ENCODE data around the gene ANKS1B. TPM values are rescaled to one million over a fixed set of nuclear protein-coding genes. Genes with fewer than 3 reads are reported as not detected.

Gene ANKS1B
- total RNA-seq, 1 experiment from 2014 or later, result 0.61 TPM

DNA sequence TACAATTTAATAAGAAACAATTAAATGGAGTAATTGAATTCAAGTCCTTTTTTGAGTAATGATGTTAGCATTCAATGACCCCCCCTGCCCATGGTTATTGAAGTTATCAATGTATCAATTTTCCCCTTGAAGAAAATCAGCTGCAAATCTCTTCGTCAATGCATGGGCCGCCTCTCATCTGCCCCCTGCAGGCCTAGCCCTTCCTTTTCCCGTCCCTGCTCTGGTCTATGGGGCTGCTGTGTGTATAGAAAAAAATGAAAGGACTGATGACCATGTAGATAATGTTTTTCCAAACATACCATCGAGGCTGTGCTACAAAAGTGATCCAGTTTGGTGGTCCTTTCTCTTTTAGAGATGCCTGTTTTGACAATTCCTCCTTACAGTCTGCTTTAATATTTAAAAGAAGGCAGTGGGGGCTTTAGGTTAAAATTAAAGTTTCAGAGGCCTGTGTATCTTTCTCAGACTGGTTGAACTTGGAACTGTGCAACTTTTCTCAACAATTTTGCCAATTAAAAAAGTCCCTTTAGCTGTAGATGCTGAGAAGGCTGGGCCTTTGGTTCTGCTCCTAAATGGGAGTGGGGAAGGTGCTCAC lies 1241.3 kb downstream of the ANKS1B start:
- POLR2A ChIA-PET, result no interaction called here
- H3K9me3 Mint-ChIP-seq (ENCODE audit: unreplicated experiment), result no peaks in the 10 kb centered on the region
- Histone ChIP-seq H3K4me1 (no peaks in the 10 kb centered on the region), H3K9me3 (no peaks in the 10 kb centered on the region), H3K36me3 (ENCODE audit: control insufficient read depth, insufficient read depth, low read length) (no peaks in the 10 kb centered on the region), H3K27me3 (replicated peaks; ENCODE audit: control insufficient read depth, insufficient read depth, low read length) (no peaks in the 10 kb centered on the region), H3K4me3 (ENCODE audit: low read depth, low read length) (no peak overlapping the region)
- peaks cover 6% of the 10 kb centered on the region for H3K4me1 Mint-ChIP-seq (ENCODE audit: low read depth, unreplicated experiment)
- H3K4me3 Mint-ChIP-seq (ENCODE audit: unreplicated experiment), result no peak overlapping the region
- H3K36me3 Mint-ChIP-seq (ENCODE audit: insufficient read depth, unreplicated experiment), result no peaks in the 10 kb centered on the region
- H3K27ac Mint-ChIP-seq (ENCODE audit: unreplicated experiment), result no peak overlapping the region
- H3K27me3 Mint-ChIP-seq (ENCODE audit: insufficient read depth, unreplicated experiment), result peaks cover 32% of the 10 kb centered on the region
- peak in 1 of 2 experiments; percentile 58 for DNase-seq
- intact Hi-C loops (cut with micrococcal nuclease; ENCODE audit: unreplicated experiment), result loop anchor here (1.0 to 2.0 kb wide), 3 partner anchors 17 to 326 kb away; no protein-coding TSS in a partner anchor
- TF ChIP-seq, protein P1, sequence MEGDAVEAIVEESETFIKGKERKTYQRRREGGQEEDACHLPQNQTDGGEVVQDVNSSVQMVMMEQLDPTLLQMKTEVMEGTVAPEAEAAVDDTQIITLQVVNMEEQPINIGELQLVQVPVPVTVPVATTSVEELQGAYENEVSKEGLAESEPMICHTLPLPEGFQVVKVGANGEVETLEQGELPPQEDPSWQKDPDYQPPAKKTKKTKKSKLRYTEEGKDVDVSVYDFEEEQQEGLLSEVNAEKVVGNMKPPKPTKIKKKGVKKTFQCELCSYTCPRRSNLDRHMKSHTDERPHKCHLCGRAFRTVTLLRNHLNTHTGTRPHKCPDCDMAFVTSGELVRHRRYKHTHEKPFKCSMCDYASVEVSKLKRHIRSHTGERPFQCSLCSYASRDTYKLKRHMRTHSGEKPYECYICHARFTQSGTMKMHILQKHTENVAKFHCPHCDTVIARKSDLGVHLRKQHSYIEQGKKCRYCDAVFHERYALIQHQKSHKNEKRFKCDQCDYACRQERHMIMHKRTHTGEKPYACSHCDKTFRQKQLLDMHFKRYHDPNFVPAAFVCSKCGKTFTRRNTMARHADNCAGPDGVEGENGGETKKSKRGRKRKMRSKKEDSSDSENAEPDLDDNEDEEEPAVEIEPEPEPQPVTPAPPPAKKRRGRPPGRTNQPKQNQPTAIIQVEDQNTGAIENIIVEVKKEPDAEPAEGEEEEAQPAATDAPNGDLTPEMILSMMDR (IDR thresholded peaks at IDR 0.05; ENCODE audit: insufficient read depth in 1 of 2, low read depth in 1 of 2, low read length in 1 of 2, severe bottlenecking in 1 of 2, unreplicated experiment in 1 of 2), result peak; percentile 51 to 79
- BruUV-seq (replicated peaks), result no TSS peak
- CTCF ChIA-PET, result interaction anchor here (0.6 kb wide), 2 partner anchors 61 to 109 kb away, joined by 3 to 4 read pairs; no protein-coding TSS in a partner anchor

DNA sequence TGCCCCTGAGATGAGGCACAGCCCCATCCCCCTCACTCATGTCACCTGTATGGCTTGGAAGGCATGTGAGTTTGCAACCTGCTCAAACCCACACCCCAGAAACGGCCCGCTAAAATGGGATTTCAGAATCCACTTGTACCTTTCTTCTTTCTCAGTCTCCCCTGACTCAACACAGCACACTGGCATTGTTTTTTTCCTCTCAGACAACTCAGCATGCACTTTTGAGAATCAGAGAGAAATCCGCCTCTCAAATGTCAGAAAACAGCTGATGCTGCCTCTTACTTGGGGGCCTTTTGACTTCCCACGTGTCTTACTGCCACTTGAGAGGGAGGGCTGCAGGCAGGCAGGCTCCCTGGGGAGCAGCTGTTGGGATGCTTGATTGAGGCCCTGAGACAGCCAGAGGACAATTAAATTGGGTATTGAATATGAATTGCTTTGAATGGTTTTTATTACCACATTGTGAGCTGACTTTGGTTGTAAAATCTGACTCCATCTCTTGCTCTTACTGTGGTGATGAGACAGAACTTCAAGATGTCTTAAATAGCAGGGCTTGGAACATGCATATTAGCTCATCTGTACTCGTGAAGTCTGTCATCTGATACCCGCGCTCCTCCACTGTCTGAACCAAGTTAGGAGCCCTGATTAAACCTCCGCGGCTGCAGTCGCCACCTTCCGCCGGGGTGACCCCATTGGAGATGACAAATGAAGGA lies 1243.0 kb downstream of the ANKS1B start:
- Mint-ChIP-seq H3K36me3 (ENCODE audit: insufficient read depth, unreplicated experiment) (no peaks in the 10 kb centered on the region), H3K4me1 (ENCODE audit: low read depth, unreplicated experiment) (peaks cover 15% of the 10 kb centered on the region), H3K27ac (ENCODE audit: unreplicated experiment) (no peak overlapping the region), H3K4me3 (ENCODE audit: unreplicated experiment) (no peak overlapping the region), H3K9me3 (ENCODE audit: unreplicated experiment) (no peaks in the 10 kb centered on the region), H3K27me3 (ENCODE audit: insufficient read depth, unreplicated experiment) (peaks cover 26% of the 10 kb centered on the region)
- Histone ChIP-seq H3K36me3 (ENCODE audit: control insufficient read depth, insufficient read depth, low read length) (no peaks in the 10 kb centered on the region), H3K4me1 (peaks cover 4% of the 10 kb centered on the region; the same call in 1 of the 2 replicates), H3K4me3 (ENCODE audit: low read depth, low read length) (no peak overlapping the region), H3K9me3 (no peaks in the 10 kb centered on the region), H3K27me3 (replicated peaks; ENCODE audit: control insufficient read depth, insufficient read depth, low read length) (no peaks in the 10 kb centered on the region)
- TF ChIP-seq, protein P1 (IDR thresholded peaks at IDR 0.05; ENCODE audit: insufficient read depth in 1 of 2, low read depth in 1 of 2, low read length in 1 of 2, severe bottlenecking in 1 of 2, unreplicated experiment in 1 of 2), result no peak
- no peak for DNase-seq
- ChIA-PET POLR2A (no interaction called here), CTCF (no interaction called here)
- no TSS peak for BruUV-seq (replicated peaks)
- intact Hi-C loops (cut with micrococcal nuclease; ENCODE audit: unreplicated experiment), result loop anchor here (2.0 kb wide), 1 partner anchor 15 kb away; no protein-coding TSS in a partner anchor

DNA sequence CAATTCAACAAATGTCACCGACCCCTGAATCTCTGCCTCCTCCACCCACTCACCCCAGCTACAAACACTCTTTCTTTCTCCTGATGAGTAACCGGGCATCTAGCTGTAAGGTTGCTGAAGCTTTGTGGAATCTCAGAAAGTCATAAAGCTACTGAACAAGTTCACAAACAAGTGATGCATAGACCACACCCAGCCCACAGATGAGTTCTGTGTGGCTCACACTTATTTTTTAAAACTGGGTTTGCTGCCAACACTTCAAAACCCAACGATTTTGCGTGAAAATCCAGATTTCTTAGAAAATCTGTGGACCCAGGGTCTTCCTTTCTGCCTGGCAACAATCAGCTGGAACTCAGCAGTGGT lies 1243.6 kb downstream of the ANKS1B start:
- no peak overlapping the region for H3K4me3 Mint-ChIP-seq (ENCODE audit: unreplicated experiment)
- no peaks in the 10 kb centered on the region for H3K36me3 Mint-ChIP-seq (ENCODE audit: insufficient read depth, unreplicated experiment)
- TF ChIP-seq, protein P1 (IDR thresholded peaks at IDR 0.05; ENCODE audit: insufficient read depth in 1 of 2, low read depth in 1 of 2, low read length in 1 of 2, severe bottlenecking in 1 of 2, unreplicated experiment in 1 of 2), result no peak
- H3K4me1 Mint-ChIP-seq (ENCODE audit: low read depth, unreplicated experiment), result peaks cover 16% of the 10 kb centered on the region
- POLR2A ChIA-PET, result no interaction called here
- peaks cover 21% of the 10 kb centered on the region for H3K27me3 Mint-ChIP-seq (ENCODE audit: insufficient read depth, unreplicated experiment)
- H3K9me3 Mint-ChIP-seq (ENCODE audit: unreplicated experiment), result no peaks in the 10 kb centered on the region
- CTCF ChIA-PET, result no interaction called here
- H3K4me3 ChIP-seq (ENCODE audit: low read depth, low read length), result no peak overlapping the region
- intact Hi-C loops (cut with micrococcal nuclease; ENCODE audit: unreplicated experiment), result no loop called here
- DNase-seq, result no peak
- no peaks in the 10 kb centered on the region for H3K9me3 ChIP-seq
- no peaks in the 10 kb centered on the region for H3K36me3 ChIP-seq (ENCODE audit: control insufficient read depth, insufficient read depth, low read length)
- peaks cover 7% of the 10 kb centered on the region for H3K4me1 ChIP-seq
- no peak overlapping the region for H3K27ac Mint-ChIP-seq (ENCODE audit: unreplicated experiment)
- BruUV-seq (replicated peaks), result no TSS peak
- H3K27me3 ChIP-seq (replicated peaks; ENCODE audit: control insufficient read depth, insufficient read depth, low read length), result no peaks in the 10 kb centered on the region

Data from Caco-2 (cell line).